ENCODE results near the gene CTSW.
"Not testable (repeated sequence)": the region's sequence is repeated elsewhere in the genome, so short reads cannot be mapped to it uniquely, and the experiment has no call there.

CTSW gene, protein sequence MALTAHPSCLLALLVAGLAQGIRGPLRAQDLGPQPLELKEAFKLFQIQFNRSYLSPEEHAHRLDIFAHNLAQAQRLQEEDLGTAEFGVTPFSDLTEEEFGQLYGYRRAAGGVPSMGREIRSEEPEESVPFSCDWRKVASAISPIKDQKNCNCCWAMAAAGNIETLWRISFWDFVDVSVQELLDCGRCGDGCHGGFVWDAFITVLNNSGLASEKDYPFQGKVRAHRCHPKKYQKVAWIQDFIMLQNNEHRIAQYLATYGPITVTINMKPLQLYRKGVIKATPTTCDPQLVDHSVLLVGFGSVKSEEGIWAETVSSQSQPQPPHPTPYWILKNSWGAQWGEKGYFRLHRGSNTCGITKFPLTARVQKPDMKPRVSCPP

DNA sequence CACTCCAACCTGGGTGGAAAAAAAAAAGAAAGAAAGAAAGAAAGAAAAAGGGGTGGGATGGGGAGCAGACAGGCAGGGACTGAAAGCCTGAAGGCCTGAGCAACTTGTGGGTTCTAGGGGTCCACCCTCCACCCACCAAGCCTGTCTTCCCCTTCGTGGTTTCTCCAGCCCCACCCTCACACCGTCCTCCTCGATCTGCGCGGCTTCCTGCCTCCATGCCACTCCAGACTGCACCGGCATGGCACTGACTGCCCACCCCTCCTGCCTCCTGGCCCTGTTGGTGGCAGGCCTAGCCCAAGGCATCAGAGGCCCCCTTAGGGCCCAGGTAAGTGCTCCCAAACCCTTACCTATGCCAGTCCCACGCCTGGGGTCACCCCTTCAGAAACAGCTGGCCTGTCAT is at the start of gene CTSW:
CTSW (plus strand) TSS at position 221 of the 400 bp plus-strand sequence; CDS start at position 239, 18 bp downstream.
- DNase-seq = peak; percentile 64

- not testable (repeated sequence) for DNase-seq
Observed at GRCh38 chr11:65832231-65832630, 47.4 kb upstream of the CTSW start.

- DNase-seq = peak; percentile 97
Observed at GRCh38 chr11:65833297-65834030, 46.2 kb upstream of the CTSW start, which contains the start of gene SNX32. TSS of gene SNX32 (plus strand) at chr11:65833963. CDS start at chr11:65834066, 103 bp downstream.

DNA sequence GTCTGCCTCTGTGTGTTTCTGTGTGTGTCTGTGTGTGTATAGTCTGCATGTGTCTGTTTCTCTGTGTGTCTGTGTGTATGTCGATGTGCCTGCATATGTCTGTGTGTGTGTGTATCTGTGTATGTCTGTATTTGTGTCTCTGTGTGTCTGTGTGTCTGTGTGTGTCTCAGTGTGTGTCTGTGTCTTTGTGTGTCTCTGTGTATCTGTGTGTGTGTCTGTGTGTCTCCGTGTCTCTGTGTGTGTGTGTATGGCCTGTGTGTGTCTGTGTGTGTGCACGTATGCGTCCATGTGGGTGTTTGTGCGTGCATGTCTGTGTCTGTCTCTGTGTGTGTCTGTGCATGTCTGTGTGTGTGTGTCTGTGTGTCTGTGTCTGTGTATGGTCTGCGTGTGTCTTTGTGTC is 45.4 kb upstream of the CTSW start:
- DNase-seq = no peak

- no peak for DNase-seq
Observed at GRCh38 chr11:65842144-65842543, 37.5 kb upstream of the CTSW start.

- DNase-seq = no peak
Observed at GRCh38 chr11:65843811-65844210, 35.8 kb upstream of the CTSW start.

DNA sequence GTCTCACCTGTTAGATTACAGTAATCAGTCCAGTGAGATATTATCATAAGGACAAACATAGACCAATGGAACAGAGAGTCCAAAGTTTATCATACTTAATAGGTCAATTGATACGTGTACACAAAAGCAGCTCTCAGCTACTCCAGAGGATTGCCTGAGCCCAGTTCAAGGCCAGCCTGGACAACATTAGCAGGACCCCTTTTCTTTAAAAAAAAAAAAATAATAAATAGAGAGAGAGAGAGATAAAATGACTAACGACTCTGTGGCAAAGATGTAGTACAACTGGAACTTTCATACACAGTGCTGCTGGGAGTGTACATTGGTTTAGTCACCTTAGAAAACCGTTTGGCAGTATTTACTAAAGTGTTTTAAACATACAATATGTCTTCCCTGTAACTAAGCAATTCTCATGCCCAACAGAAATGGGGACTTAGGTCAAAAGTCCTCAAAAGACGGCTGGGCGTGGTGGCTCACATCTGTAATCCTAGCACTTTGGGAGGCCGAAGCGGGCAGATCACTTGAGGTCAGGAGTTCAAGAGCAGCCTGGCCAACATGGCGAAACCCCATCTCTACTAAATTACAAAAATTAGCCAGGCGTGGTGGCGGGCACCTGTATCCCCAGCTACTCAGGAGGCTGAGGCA is 35.3 kb upstream of the CTSW start:
- DNase-seq = no peak

DNA sequence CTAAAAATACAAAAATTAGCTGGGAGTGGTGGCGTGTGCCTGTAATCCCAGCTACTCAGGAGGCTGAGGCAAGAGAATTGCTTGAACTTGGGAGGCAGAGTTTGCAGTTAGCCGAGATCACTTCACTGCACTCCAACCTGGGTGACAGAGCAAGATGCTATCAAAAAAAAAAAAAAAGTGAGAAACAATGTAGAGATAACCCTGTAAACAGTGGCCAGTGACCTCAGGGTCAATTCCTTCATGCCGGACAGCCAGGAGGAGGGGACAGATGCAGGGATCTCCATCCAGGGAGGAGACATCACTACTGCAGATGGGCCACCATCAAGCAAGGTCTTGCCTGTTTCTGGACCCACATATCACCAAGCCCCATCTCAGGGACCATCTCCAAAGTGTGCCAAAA is 31.9 kb upstream of the CTSW start:
- DNase-seq = no peak

- not testable (repeated sequence) for DNase-seq
Observed at GRCh38 chr11:65848693-65849092, 30.9 kb upstream of the CTSW start.

DNA sequence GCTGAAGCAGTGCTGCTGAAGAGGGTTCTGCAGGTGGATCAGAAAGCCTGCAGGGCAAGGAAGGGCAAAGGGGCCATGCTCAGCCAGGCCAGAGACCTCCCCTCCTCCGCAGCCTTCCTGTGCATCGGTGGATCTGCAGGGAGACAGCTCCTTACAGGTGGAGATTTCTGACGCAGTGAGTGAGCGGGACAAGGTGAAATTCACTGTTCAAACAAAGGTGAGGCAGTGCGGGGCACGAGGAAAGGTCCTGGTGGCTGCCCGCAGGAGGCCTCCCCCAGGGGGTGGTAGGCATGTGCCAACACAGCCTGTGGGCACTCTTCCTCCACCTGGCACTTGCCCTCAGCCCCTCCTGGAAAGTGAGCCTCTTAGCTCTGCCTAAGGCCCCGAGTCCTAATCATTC is 30.3 kb upstream of the CTSW start:
- no peak for DNase-seq

DNA sequence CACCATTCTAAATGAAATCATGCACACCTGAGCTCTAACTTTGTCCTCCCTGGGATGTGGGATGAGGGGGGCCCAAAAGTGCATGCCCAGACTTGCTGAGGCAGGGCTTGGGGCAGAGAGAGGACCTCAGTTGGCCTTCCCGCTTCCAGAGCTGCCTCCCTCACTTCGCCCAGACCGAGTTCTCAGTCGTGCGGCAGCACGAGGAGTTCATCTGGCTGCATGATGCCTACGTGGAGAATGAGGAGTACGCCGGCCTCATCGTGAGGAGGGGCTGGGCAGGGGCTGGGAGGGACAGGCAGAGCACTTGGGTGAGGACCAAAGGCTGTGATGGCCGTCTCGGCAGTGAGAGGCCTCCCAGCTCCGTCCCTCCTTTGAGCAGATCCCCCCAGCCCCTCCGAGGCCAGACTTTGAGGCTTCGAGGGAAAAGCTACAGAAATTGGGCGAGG is 29.8 kb upstream of the CTSW start:
- no peak for DNase-seq

DNA sequence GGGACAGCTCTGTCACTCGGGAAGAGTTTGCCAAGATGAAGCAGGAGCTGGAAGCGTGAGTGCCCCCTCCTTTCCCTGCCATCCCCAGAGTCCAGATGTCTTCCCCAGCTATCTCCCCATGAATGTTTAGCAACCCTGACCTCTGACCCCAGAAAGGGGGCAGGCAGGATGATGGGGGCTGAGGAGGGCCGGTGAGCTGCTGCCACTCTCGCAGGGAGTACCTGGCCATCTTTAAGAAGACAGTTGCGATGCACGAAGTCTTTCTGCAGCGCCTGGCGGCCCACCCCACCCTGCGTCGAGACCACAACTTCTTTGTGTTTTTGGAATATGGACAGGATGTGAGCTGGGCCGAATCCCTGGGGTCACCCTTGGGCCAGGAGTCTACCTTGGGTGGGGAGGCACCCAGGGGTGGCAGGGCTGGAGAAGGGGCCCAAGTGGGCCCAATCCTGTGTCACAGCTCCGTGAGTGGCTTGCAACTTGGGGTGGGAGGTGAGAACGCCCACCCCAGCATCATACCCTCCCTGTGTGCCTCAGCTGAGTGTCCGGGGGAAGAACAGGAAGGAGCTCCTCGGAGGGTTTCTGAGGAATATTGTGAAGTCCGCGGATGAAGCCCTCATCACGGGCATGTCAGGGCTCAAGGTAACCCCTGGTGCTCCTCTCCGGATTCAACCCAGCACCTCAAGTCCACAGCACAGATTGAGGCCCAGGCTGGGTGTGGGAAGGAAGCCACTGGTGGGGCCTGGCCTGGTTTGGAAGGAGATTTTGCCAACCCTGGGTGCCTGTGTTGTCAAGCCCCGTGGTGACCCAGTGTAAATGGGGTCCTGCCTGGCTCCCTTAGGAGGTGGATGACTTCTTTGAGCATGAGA is 29.2 kb upstream of the CTSW start:
- no peak for DNase-seq

- no peak for DNase-seq
Observed at GRCh38 chr11:65851083-65851579, 28.5 kb upstream of the CTSW start.

DNA sequence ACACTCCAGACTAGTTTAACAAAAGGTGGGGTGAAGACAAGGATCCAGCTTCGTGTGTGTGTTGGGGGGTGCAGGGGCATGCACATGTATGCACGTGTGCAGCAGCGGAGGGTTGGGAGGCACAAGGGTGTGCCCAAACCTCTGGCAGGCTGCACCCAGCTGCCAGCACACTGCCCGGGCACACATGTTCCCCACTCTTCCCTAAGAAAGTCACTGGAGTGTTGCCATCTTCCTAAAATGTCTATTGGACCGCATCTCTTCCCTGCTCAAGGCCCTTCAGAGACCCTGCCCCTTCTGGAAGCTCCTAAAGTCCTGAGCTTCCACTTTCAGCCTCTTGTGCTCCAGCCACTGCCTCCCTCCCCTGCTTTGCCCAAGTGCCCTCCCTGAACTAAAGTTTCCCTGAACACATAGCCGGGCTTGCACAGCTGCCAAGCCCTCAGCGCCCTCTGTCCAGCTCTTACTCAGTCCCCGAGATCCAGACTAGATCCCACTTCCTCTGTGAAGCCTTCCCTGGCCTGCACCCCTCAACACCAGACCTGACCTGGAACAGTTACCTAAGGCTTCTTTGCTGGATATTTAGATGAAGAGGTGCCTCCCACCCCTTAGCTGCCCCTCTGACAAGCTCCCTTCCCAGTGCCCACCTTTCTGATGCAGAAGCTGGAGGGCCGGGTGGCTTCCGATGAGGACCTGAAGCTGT is 27.7 kb upstream of the CTSW start:
- no peak for DNase-seq

DNA sequence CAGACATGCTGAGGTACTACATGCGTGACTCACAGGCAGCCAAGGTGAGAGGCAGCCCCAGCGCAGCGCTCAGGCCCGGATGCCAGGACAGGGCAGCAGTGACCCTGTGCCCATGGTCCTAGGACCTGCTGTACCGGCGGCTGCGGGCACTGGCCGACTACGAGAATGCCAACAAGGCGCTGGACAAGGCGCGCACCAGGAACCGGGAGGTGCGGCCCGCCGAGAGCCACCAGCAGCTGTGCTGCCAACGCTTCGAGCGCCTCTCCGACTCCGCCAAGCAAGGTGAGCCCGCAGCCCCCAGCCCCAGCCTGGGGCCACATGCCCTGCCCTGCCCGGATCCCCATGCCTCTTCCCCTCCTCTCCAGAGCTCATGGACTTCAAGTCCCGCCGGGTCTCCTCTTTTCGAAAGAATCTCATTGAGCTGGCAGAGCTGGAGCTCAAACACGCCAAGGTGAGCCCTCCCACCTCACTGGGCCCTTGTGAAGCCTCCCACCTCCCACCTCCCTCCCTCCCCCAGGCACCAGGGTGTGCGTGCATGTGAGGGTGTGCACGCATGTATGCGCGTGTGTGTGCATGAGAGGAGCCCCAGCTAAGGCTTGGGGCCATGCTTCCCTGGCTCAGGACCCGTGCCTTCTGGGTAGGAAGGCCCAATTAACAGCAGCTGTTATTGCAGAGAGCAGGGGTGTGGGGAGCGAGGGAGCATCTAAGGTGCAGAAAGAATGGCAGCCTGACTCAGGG is 27.0 kb upstream of the CTSW start:
- DNase-seq = no peak

- no peak for DNase-seq
Observed at GRCh38 chr11:65853246-65853979, 26.2 kb upstream of the CTSW start.

DNA sequence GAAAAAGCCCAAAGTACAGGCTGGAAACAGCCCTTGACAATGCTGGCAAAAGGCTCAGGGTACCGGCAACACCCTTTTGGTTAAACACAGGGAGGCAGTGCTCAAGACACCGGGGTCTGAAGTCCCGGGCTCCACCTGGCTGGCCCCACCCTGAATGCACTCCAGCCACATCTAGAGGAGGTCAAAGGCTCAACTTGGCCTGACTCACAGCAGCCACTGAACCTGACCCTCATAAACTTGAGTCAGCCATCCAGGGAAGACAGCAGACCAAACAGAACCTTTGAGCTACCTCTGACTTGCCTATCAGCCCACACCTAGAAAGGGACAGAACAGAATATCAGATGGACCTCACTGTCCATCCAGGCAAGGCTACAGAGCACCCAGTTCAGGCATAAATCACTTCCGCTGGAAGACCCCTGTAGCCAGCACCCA is 25.5 kb upstream of the CTSW start:
- DNase-seq = no peak

GRCh38 chr11:65854852-65855837 is 24.5 kb upstream of the CTSW start:
- no peak for DNase-seq

DNA sequence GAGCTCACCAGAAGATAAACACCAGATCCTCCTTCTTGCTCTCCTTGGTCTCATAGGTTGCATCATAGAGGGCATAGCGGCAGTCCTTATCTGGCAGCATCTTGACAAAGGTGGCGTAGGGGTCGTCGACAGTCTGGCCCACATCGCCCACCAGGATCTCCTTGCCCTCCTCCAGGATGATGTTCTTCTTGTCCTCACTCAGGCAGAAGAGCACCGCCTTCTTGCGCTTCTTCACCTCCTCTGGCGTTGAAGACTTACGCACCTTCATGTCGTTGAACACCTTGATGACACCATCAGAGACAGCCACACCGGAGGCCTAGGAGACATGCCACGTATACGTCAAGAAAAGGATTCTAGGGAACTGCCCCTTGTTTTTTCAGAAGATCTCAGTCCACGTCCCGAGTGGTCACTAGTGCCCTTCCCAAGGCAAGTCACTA is 23.7 kb upstream of the CTSW start:
- no peak for DNase-seq

All from CD4-positive, alpha-beta T cell treated with Interleukin-6 for 4 hours (primary cell).